Heart left ventricle (tissue), 13 donors: ENCODE data around the gene SMIM12.

ENCODE experiments used
- POLR2A ChIP-seq, 2 donors: fragments of 450-650 bp; IDR thresholded peaks; one replicate each; pipeline ENCODE4 v1.6.1; 2017; ENCODE audit warnings: antibody characterized with exemption in 2 of 2, mild to moderate bottlenecking in 2 of 2, moderate library complexity in 2 of 2
- TF ChIP-seq, protein P1 (sequence below), 12 donors: fragments of 200-600 bp; sonication (generic) in 4 of 12; IDR thresholded peaks; one replicate each; pipeline versions ENCODE4 v1.5.0 to v1.8.0; 2018 to 2022; ENCODE audit warnings: antibody characterized with exemption in 12 of 12, mild to moderate bottlenecking in 5 of 12
- donor health status: ischemic (EF 13 %, LVEDD 7.1; RV severe dilation, severe dysfunction).
- donor health status: DM: no; HTN: yes; CAD: no.
- donor health status: DM: no; HTN: no; CAD: no.
- donor health status: ischemic (EF 25% LVEDD 6.9; RV normal size, moderate dysfunction).
- donor health status: ischemic (EF 25% LVEDD 5.7; RV mildly dilated, moderate dysfunction).
- donor health status: ischemic (EF 35%, LVEDD 5.7; RV mildly dilated, moderate dysfunction).
- donor health status: nonischemic (EF 11% LVEDD 7.7; RV severe dilation, severe dysfunction).
- donor health status: DM: yes; HTN: yes; CAD: no.
- donor health status: PGD.
- donor health status: ischemic (EF 29% LVEDD 5.4; RV normal size, mild dysfunction).
- donor health status: nonischemic (EF 23%, LVEDD 6.1; RV moderate dilation, normal function).

DNA sequence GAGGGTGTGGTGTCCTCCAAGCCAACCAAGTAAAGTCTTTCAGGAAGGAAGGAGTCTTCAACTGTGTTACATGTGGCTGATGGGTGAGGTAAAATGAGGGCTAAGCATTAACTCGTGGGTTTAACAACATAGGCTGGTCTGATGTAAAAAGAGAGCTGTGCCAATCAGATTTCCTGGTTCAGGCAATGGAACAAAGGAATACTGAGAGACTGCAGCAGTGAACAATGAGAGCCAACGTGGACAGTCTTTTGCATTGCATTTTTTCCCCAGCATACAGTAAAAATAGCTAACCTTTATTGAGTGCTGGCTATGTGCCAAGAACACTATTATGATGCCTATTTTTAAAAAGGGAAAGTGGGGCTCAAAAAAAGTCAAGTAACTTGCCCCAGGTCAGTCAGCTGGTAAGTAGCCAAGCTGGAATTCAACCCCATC, 38.8 kb upstream of the SMIM12 start:
- TF ChIP-seq, protein P1, sequence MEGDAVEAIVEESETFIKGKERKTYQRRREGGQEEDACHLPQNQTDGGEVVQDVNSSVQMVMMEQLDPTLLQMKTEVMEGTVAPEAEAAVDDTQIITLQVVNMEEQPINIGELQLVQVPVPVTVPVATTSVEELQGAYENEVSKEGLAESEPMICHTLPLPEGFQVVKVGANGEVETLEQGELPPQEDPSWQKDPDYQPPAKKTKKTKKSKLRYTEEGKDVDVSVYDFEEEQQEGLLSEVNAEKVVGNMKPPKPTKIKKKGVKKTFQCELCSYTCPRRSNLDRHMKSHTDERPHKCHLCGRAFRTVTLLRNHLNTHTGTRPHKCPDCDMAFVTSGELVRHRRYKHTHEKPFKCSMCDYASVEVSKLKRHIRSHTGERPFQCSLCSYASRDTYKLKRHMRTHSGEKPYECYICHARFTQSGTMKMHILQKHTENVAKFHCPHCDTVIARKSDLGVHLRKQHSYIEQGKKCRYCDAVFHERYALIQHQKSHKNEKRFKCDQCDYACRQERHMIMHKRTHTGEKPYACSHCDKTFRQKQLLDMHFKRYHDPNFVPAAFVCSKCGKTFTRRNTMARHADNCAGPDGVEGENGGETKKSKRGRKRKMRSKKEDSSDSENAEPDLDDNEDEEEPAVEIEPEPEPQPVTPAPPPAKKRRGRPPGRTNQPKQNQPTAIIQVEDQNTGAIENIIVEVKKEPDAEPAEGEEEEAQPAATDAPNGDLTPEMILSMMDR (IDR thresholded peaks at IDR 0.05), result no peak
- TF ChIP-seq POLR2A (IDR thresholded peaks at IDR 0.05), result no peak
